Right lobe of liver (tissue), 6 donors: ENCODE data around the gene MYT1. TPM values are rescaled to one million over a fixed set of nuclear protein-coding genes. Genes with fewer than 3 reads are reported as not detected.

Source experiments
- ATAC-seq, 4 donors: fragments of 200-7000 bp; cut with Tn5 transposase; one replicate each; pipeline ENCODE4 v1.9.1; 2020; ENCODE audit warnings: mild to moderate bottlenecking in 4 of 4, moderate library complexity in 4 of 4
- DNase-seq, 3 donors: peaks; one replicate each; pipeline ENCODE4 v3.0.0-alpha.2; 2020
- H3K27ac ChIP-seq, 3 donors: fragments of 200-600 bp; one replicate each; pipeline ENCODE4 v1.8.0; 2022
- H3K27me3 ChIP-seq, 2 donors: fragments of 200-600 bp; one replicate each; pipeline ENCODE4 v1.8.0; 2022
- H3K36me3 ChIP-seq, 4 donors: fragments of 200-600 bp; sonication (generic) in 1 of 4; one replicate each; pipeline versions ENCODE4 v1.5.1 to v1.8.0; 2017 to 2022; ENCODE audit warnings: control low read depth in 1 of 4
- H3K4me1 ChIP-seq, 4 donors: fragments of 200-600 bp; sonication (generic) in 1 of 4; one replicate each; pipeline versions ENCODE4 v1.5.1 to v1.8.0; 2017 to 2022; ENCODE audit warnings: control low read depth in 1 of 4
- H3K4me3 ChIP-seq, 3 donors: fragments of 200-600 bp; one replicate each; pipeline ENCODE4 v1.8.0; 2022
- H3K9me3 ChIP-seq, 4 donors: fragments of 200-600 bp; sonication (generic) in 1 of 4; one replicate each; pipeline versions ENCODE4 v1.5.1 to v1.8.0; 2017 to 2022; ENCODE audit warnings: control low read depth in 1 of 4
- POLR2A ChIP-seq: fragments of 450-650 bp; IDR thresholded peaks from one replicate; pipeline ENCODE4 v1.6.1; 2017; ENCODE audit warnings: antibody characterized with exemption, mild to moderate bottlenecking
- WGBS: methylation state at CpG from one replicate; pipeline ENCODE4 v1.1.6; 2018; ENCODE audit warnings: low coverage, low lambda C conversion rate; ENCODE audit not compliant: insufficient coverage; ENCODE audit errors: missing lambda C conversion rate; 5-methylcytosine and 5-hydroxymethylcytosine counted together
- intact Hi-C, 2 donors: fragments of 100-400 bp; cut with DNase I; formaldehyde crosslinking; loops; one replicate each; pipeline versions ENCODE4 v1.11.2 to v1.14.1; 2022
- total RNA-seq, 6 experiments: library from RNA; depleted of rRNA in 2 of 6; stranded (reverse); fragments of >200 nt in 2 of 6; fragmentation: NEBNext Ultra II Directional in 3 of 6; extraction: Animal tissue kit (Norgen Biotek cat#: 25700) in 3 of 6; gene quantifications; one replicate each; pipeline versions ENCODE4 v1.1.0 to v1.2.4, GENCODE V29; 2016 to 2023
- TF ChIP-seq, protein P1 (sequence below), 4 donors: fragments of 200-600 bp in 3 of 4; fragments of 450-650 bp in 1 of 4; IDR thresholded peaks; one replicate each; pipeline versions ENCODE4 v1.5.1 to v1.8.0; 2016 to 2022; ENCODE audit warnings: antibody characterized with exemption in 4 of 4, mild to moderate bottlenecking in 2 of 4
- donor health status: DM: no; HTN: yes; CAD: no.
- donor health status: DM: no; HTN: no; CAD: no.
- donor health status: DM: no; HTN: no; CAD: no.
- donor health status: DM: no; HTN: yes; CAD: no.
- donor health status: DM: no; HTN: yes; CAD: no.

The MYT1 gene
- total RNA-seq, 6 experiments from 2014 or later: 0.06 to 0.09 TPM; not detected in 4

GRCh38 chr20:64269604-64270411 lies 105.6 kb downstream of the MYT1 start:
- Histone ChIP-seq H3K27me3 (no peaks in the 10 kb centered on the region), H3K27ac (no peak overlapping the region), H3K9me3 (no peaks in the 10 kb centered on the region), H3K4me1 (no peaks in the 10 kb centered on the region), H3K36me3 (peaks cover 0 to 38% (median 2%) of the 10 kb centered on the region in 4 donors), H3K4me3 (no peak overlapping the region)
- TF ChIP-seq POLR2A: no peak
- TF ChIP-seq, protein P1, sequence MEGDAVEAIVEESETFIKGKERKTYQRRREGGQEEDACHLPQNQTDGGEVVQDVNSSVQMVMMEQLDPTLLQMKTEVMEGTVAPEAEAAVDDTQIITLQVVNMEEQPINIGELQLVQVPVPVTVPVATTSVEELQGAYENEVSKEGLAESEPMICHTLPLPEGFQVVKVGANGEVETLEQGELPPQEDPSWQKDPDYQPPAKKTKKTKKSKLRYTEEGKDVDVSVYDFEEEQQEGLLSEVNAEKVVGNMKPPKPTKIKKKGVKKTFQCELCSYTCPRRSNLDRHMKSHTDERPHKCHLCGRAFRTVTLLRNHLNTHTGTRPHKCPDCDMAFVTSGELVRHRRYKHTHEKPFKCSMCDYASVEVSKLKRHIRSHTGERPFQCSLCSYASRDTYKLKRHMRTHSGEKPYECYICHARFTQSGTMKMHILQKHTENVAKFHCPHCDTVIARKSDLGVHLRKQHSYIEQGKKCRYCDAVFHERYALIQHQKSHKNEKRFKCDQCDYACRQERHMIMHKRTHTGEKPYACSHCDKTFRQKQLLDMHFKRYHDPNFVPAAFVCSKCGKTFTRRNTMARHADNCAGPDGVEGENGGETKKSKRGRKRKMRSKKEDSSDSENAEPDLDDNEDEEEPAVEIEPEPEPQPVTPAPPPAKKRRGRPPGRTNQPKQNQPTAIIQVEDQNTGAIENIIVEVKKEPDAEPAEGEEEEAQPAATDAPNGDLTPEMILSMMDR (IDR thresholded peaks at IDR 0.05): no peak
- intact Hi-C loops: no loop called here
- ATAC-seq: peak in 1 of 4 donors; percentile 46
- DNase-seq: no peak
- WGBS: 96% methylated on average over 53 of the region's 53 CpGs

- no peak for TF ChIP-seq POLR2A
- TF ChIP-seq, protein P1 (IDR thresholded peaks at IDR 0.05): no peak
- peaks cover 0 to 25% (median 2%) of the 10 kb centered on the region in 4 donors for H3K36me3 ChIP-seq
- DNase-seq (no peak), ATAC-seq (no peak)
- WGBS: 87% methylated on average over 7 of the region's 11 CpGs
- H3K27ac ChIP-seq: no peak overlapping the region
- no peaks in the 10 kb centered on the region for H3K4me1 ChIP-seq
- H3K4me3 ChIP-seq: no peak overlapping the region
- intact Hi-C loops: no loop called here
- no peaks in the 10 kb centered on the region for H3K27me3 ChIP-seq
- no peaks in the 10 kb centered on the region for H3K9me3 ChIP-seq
Measured at GRCh38 chr20:64271636-64272035, 107.4 kb downstream of the MYT1 start.

DNA sequence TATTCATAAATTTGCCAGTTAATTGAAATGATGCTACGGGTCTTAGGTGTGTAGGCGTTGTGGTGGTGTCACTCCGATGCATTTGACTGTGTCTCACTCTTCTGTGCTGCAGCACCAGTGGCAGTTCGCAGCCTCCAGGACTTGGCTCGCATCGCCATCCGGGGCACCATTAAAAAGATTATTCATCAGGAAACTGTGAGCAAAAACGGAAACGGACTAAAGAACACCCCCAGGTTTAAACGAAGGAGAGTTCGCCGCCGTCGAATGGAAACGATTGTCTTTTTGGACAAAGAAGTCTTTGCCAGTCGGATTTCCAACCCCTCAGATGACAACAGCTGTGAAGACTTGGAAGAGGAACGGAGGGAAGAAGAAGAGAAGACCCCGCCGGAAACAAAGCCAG lies 108.9 kb downstream of the MYT1 start:
- Histone ChIP-seq H3K27me3 (no peaks in the 10 kb centered on the region), H3K4me3 (no peak overlapping the region), H3K36me3 (peaks cover 0 to 19% (median 2%) of the 10 kb centered on the region in 4 donors), H3K9me3 (no peaks in the 10 kb centered on the region), H3K27ac (no peak overlapping the region), H3K4me1 (no peaks in the 10 kb centered on the region)
- 89% methylated on average over 19 of the region's 19 CpGs for WGBS
- no peak for TF ChIP-seq POLR2A
- TF ChIP-seq, protein P1 (IDR thresholded peaks at IDR 0.05): no peak
- DNase-seq: no peak
- intact Hi-C loops: no loop called here
- ATAC-seq: peak in 1 of 4 donors; percentile 47

DNA sequence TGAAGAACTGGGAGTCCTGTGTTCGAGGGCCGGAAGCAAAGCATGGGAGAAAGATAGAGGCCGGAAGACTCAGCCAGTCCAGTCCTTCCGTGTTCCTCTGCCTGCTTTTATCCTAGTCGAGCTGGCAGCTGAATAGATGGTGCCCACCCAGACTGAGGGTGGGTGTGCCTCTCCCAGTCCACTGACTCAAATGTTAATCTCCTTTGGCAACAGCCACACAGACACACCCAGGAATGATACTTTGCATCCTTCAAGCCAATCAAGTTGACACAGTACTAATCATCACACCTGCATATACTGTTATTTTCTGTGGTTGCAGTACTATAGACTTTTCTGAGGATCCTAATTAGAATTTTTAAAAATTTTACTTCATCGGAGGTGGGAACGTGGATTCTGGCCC lies 112.6 kb downstream of the MYT1 start:
- no peak for ATAC-seq

More for the DNA sequence above, 112.6 kb downstream of the MYT1 start:
- DNase-seq: no peak
- H3K27me3 ChIP-seq: no peaks in the 10 kb centered on the region
- H3K9me3 ChIP-seq: no peaks in the 10 kb centered on the region
- no peak overlapping the region for H3K27ac ChIP-seq
- 84% methylated on average over 2 of the region's 7 CpGs for WGBS
- intact Hi-C loops: no loop called here
- peaks cover 0 to 13% (median 0%) of the 10 kb centered on the region in 4 donors for H3K36me3 ChIP-seq
- H3K4me1 ChIP-seq: no peaks in the 10 kb centered on the region
- no peak overlapping the region for H3K4me3 ChIP-seq
- TF ChIP-seq, protein P1 (IDR thresholded peaks at IDR 0.05): no peak
- no peak for TF ChIP-seq POLR2A
